Testis (tissue), 3 donors: ENCODE measurements around the gene CHST3. TPM values are rescaled to one million over a fixed set of nuclear protein-coding genes. Genes with fewer than 3 reads are reported as not detected.

Experiments used
- DNase-seq: peaks from one replicate; pipeline ENCODE4 v3.0.0-alpha.2; 2019
- H3K27ac ChIP-seq, 2 donors: fragments of 200-600 bp; sonication (generic); one replicate each; pipeline ENCODE4 v1.5.1; 2019
- H3K27me3 ChIP-seq: fragments of 200-600 bp; sonication (generic); one replicate; pipeline ENCODE4 v1.5.1; 2019
- H3K36me3 ChIP-seq: fragments of 200-600 bp; sonication (generic); one replicate; pipeline ENCODE4 v1.5.1; 2017; ENCODE audit warnings: low read depth; ENCODE audit errors: missing control alignments
- H3K4me1 ChIP-seq: fragments of 200-600 bp; sonication (generic); one replicate; pipeline ENCODE4 v1.5.1; 2019
- H3K4me3 ChIP-seq, 2 donors: fragments of 200-600 bp; sonication (generic); one replicate each; pipeline ENCODE4 v1.5.1; 2017 to 2019
- H3K9me3 ChIP-seq: fragments of 200-600 bp; sonication (generic); one replicate; pipeline ENCODE4 v1.5.1; 2017
- CTCF ChIP-seq, 3 experiments: fragments of 450-650 bp in 2 of 3; fragments of 200-600 bp in 1 of 3; sonication (generic) in 1 of 3; IDR thresholded peaks; one replicate each; pipeline ENCODE4 v1.5.1; 2016 to 2019; ENCODE audit warnings: antibody characterized with exemption in 3 of 3, mild to moderate bottlenecking in 2 of 3, moderate library complexity in 1 of 3
- POLR2A ChIP-seq: fragments of 450-650 bp; IDR thresholded peaks from one replicate; pipeline ENCODE4 v1.6.1; 2017; ENCODE audit warnings: antibody characterized with exemption, mild to moderate bottlenecking, moderate library complexity
- WGBS, 2 donors: methylation state at CpG; one replicate each; pipeline ENCODE4 v1.1.5; 2018; 5-methylcytosine and 5-hydroxymethylcytosine counted together
- intact Hi-C: fragments of 100-400 bp; cut with DNase I; formaldehyde crosslinking; loops from one replicate; pipeline ENCODE4 v1.15.1; 2023; ENCODE audit warnings: low total_unique reads
- polyA plus RNA-seq: library from polyadenylated mRNA; stranded (reverse); fragments of 350-450 nt; fragmentation: Illumina TruSeq; extraction: RNeasy Lipid Tissue Mini Kit (QIAGEN cat#74804); gene quantifications from one replicate; pipeline ENCODE4 v1.2.3, GENCODE V29; 2014; ENCODE audit warnings: low read depth, low replicate concordance; ENCODE audit not compliant: insufficient read depth
- total RNA-seq, 2 donors: library from RNA; depleted of rRNA; stranded (reverse); fragments of >200 nt; gene quantifications; one replicate each; pipeline ENCODE4 v1.2.3, GENCODE V29; 2016

CHST3 gene
- total and polyA plus RNA-seq, 3 donors from 2014 or later = 55.3 to 218 (median 107) TPM

GRCh38 chr10:71999360-72000072 lies 35.3 kb downstream of the CHST3 start:
- H3K4me3 ChIP-seq = no peak overlapping the region
- intact Hi-C loops = no loop called here
- DNase-seq = peak; percentile 93
- H3K4me1 ChIP-seq = peaks cover 70% of the 10 kb centered on the region
- H3K27me3 ChIP-seq = no peaks in the 10 kb centered on the region
- H3K27ac ChIP-seq = peak overlapping the region; percentile 50 to 62
- no peak for TF ChIP-seq POLR2A
- no peak for TF ChIP-seq CTCF (IDR thresholded peaks at IDR 0.05)
- H3K36me3 ChIP-seq = no peaks in the 10 kb centered on the region
- H3K9me3 ChIP-seq = no peaks in the 10 kb centered on the region
- 27 to 34% methylated on average over 13 to 21 of the region's 21 CpGs for WGBS, 2 donors

DNA sequence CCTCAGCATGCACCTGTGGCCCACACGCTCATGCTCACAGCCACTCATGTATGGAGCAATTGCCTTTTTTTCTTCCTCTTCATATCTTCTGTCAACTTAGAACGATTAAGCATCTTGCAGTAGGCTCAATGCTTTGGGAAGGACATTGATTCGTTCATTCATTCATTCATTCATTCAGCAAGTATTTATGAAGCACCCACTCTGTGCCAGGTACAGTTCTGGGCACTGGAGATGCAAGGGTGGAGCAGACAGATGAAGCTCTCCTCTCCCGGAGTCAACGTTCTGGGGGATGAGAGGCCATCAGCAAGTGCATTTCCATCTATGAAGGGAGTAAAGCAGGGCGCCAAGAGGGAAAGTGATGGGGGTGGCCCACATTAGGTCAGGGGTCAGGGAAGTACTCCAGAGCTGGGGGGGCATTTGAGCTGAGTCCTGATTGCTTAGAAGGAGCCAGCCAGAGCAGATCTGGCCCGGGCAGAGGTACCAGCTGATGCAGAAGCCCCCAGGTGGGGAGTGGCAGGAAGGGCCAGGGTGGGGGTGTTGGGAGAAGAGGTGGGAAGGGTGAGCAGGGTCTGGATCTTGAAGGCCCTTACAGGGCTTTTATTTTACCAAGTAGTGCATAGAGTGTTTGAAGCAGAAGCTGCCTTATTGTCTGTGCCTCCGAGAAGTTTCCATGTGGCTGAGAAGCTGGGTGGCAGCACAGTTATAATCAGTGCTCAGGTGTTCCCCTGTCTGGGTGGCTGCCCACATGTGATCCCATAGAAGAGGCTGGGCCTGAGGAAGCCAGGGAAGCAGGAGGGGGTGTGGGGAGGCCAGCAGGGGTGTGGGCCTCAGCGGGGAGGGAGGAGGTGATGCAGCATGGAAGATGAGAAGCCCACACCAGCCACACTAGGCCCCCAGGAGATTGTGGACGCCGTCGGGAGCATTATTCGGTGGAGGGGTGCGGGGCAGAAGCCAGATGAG lies 36.2 kb downstream of the CHST3 start:
- H3K27me3 ChIP-seq = no peaks in the 10 kb centered on the region
- H3K9me3 ChIP-seq = no peaks in the 10 kb centered on the region
- peaks cover 71% of the 10 kb centered on the region for H3K4me1 ChIP-seq
- intact Hi-C loops = no loop called here
- no peak for DNase-seq
- TF ChIP-seq CTCF (IDR thresholded peaks at IDR 0.05) = no peak
- no peak for TF ChIP-seq POLR2A
- H3K36me3 ChIP-seq = no peaks in the 10 kb centered on the region
- peak overlapping the region; percentile 50 to 62 for H3K27ac ChIP-seq
- 45 to 54% methylated on average over 14 of the region's 14 CpGs for WGBS, 2 donors
- H3K4me3 ChIP-seq = no peak overlapping the region

GRCh38 chr10:72001033-72001395 lies 36.8 kb downstream of the CHST3 start:
- H3K4me1 ChIP-seq = peaks cover 66% of the 10 kb centered on the region

More at GRCh38 chr10:72001033-72001395, 36.8 kb downstream of the CHST3 start:
- Histone ChIP-seq H3K4me3 (no peak overlapping the region), H3K36me3 (no peaks in the 10 kb centered on the region), H3K27me3 (no peaks in the 10 kb centered on the region), H3K9me3 (no peaks in the 10 kb centered on the region), H3K27ac (peak overlapping the region; percentile 37 to 62)
- intact Hi-C loops = no loop called here
- DNase-seq = peak; percentile 57
- 38 to 80% methylated on average over 1 to 4 of the region's 4 CpGs for WGBS, 2 donors
- TF ChIP-seq POLR2A (no peak), CTCF (IDR thresholded peaks at IDR 0.05) (no peak)
